Esophagus squamous epithelium (tissue), 5 donors: ENCODE results near the gene DCUN1D4. TPM values are rescaled to one million over a fixed set of nuclear protein-coding genes. Genes with fewer than 3 reads are reported as not detected.

Experiments used
- DNase-seq: peaks from one replicate; lab custom pipeline; 2025; lab: John Stamatoyannopoulos, UW
- H3K27ac ChIP-seq, 4 donors: fragments of 200-600 bp; sonication (generic); one replicate each; pipeline ENCODE4 v1.5.1; 2016 to 2019; ENCODE audit warnings: mild to moderate bottlenecking in 1 of 4
- H3K27me3 ChIP-seq, 4 donors: fragments of 200-600 bp; sonication (generic); 1 replicate in 3 of 4; 2 replicates in 1 of 4; pipeline versions ENCODE4 v1.5.1 to v1.6.0; 2017 to 2021; ENCODE audit warnings: antibody characterized with exemption in 1 of 4
- H3K36me3 ChIP-seq, 3 donors: fragments of 200-600 bp; sonication (generic); one replicate each; pipeline ENCODE4 v1.5.1; 2016 to 2019
- H3K4me1 ChIP-seq, 3 donors: fragments of 200-600 bp; sonication (generic); one replicate each; pipeline ENCODE4 v1.5.1; 2017 to 2019
- H3K4me3 ChIP-seq, 4 donors: fragments of 200-600 bp; sonication (generic); 1 replicate in 3 of 4; 2 replicates in 1 of 4; pipeline ENCODE4 v1.5.1; 2016 to 2019; ENCODE audit warnings: mild to moderate bottlenecking in 2 of 4, moderate library complexity in 1 of 4
- H3K9me3 ChIP-seq, 3 donors: fragments of 200-600 bp; sonication (generic); one replicate each; pipeline ENCODE4 v1.5.1; 2016 to 2019
- CTCF ChIP-seq, 6 experiments: fragments of 450-650 bp in 4 of 6; fragments of 200-600 bp in 2 of 6; sonication (generic) in 2 of 6; IDR thresholded peaks; one replicate each; pipeline ENCODE4 v1.5.1; 2016 to 2019; ENCODE audit warnings: antibody characterized with exemption in 6 of 6, mild to moderate bottlenecking in 4 of 6, moderate library complexity in 4 of 6
- POLR2A ChIP-seq, 4 donors: fragments of 450-650 bp; IDR thresholded peaks; one replicate each; pipeline ENCODE4 v1.6.1; 2017; ENCODE audit warnings: antibody characterized with exemption in 4 of 4, mild to moderate bottlenecking in 4 of 4, moderate library complexity in 3 of 4
- WGBS, 2 donors: methylation state at CpG; one replicate each; pipeline ENCODE4 v1.1.5; 2018; 5-methylcytosine and 5-hydroxymethylcytosine counted together
- intact Hi-C: fragments of 100-400 bp; cut with DNase I; formaldehyde crosslinking; loops from one replicate; pipeline ENCODE4 v1.15.0; 2022
- total RNA-seq, 4 donors: library from RNA; depleted of rRNA; stranded (reverse); fragments of >200 nt; gene quantifications; one replicate each; pipeline ENCODE4 v1.1.0, GENCODE V29; 2016
- donor health status: DM: yes; HTN: yes; CAD: no.

DCUN1D4 gene
- total RNA-seq, 4 donors from 2014 or later = 13.0 to 33.0 (median 16.7) TPM

GRCh38 chr4:51878431-51878830 is 35.5 kb downstream of the DCUN1D4 start:
- TF ChIP-seq CTCF (IDR thresholded peaks at IDR 0.05) (no peak), POLR2A (IDR thresholded peaks at IDR 0.05) (no peak)
- 43 to 58% methylated on average over 2 of the region's 2 CpGs for WGBS, 2 donors
- H3K4me3 ChIP-seq = no peak overlapping the region
- no peak overlapping the region for H3K27ac ChIP-seq
- no peak for DNase-seq
- no peaks in the 10 kb centered on the region for H3K4me1 ChIP-seq
- H3K9me3 ChIP-seq = no peaks in the 10 kb centered on the region
- no peaks in the 10 kb centered on the region for H3K27me3 ChIP-seq
- H3K36me3 ChIP-seq = peaks cover 0 to 92% (median 9%) of the 10 kb centered on the region in 3 donors
- intact Hi-C loops = no loop called here

- no peak for DNase-seq
- intact Hi-C loops = no loop called here
- 90 to 92% methylated on average over 9 of the region's 9 CpGs for WGBS, 2 donors
- H3K9me3 ChIP-seq = no peaks in the 10 kb centered on the region
- no peaks in the 10 kb centered on the region for H3K27me3 ChIP-seq
- no peak for TF ChIP-seq POLR2A (IDR thresholded peaks at IDR 0.05)
- TF ChIP-seq CTCF (IDR thresholded peaks at IDR 0.05) = no peak
- H3K4me3 ChIP-seq = no peak overlapping the region
- no peaks in the 10 kb centered on the region for H3K4me1 ChIP-seq
- H3K27ac ChIP-seq = no peak overlapping the region
- H3K36me3 ChIP-seq = peaks cover 0 to 88% (median 9%) of the 10 kb centered on the region in 3 donors
Observed at GRCh38 chr4:51880016-51880915, 37.3 kb downstream of the DCUN1D4 start.

GRCh38 chr4:51884055-51884454 is 41.1 kb downstream of the DCUN1D4 start:
- H3K4me1 ChIP-seq = no peaks in the 10 kb centered on the region
- H3K4me3 ChIP-seq = no peak overlapping the region
- peaks cover 0 to 88% (median 6%) of the 10 kb centered on the region in 3 donors for H3K36me3 ChIP-seq
- H3K9me3 ChIP-seq = no peaks in the 10 kb centered on the region
- no peak for DNase-seq
- intact Hi-C loops = no loop called here
- no peaks in the 10 kb centered on the region for H3K27me3 ChIP-seq
- no peak overlapping the region for H3K27ac ChIP-seq
- TF ChIP-seq POLR2A (IDR thresholded peaks at IDR 0.05) = no peak
- WGBS, 2 donors = 58 to 67% methylated on average over 2 of the region's 2 CpGs

- Histone ChIP-seq H3K27me3 (no peaks in the 10 kb centered on the region), H3K4me3 (no peak overlapping the region), H3K9me3 (no peaks in the 10 kb centered on the region), H3K27ac (no peak overlapping the region), H3K4me1 (no peaks in the 10 kb centered on the region), H3K36me3 (peaks cover 0 to 82% (median 6%) of the 10 kb centered on the region in 3 donors)
- no peak for DNase-seq
- 93 to 100% methylated on average over 2 of the region's 2 CpGs for WGBS, 2 donors
- TF ChIP-seq POLR2A (IDR thresholded peaks at IDR 0.05) (no peak), CTCF (IDR thresholded peaks at IDR 0.05) (no peak)
- intact Hi-C loops = no loop called here
Observed at GRCh38 chr4:51884606-51885005, 41.7 kb downstream of the DCUN1D4 start.

- 83% methylated on average over 5 of the region's 5 CpGs for WGBS, 2 donors
- Histone ChIP-seq H3K4me3 (no peak overlapping the region), H3K9me3 (no peaks in the 10 kb centered on the region), H3K27ac (no peak overlapping the region), H3K4me1 (no peaks in the 10 kb centered on the region), H3K27me3 (no peaks in the 10 kb centered on the region), H3K36me3 (peaks cover 0 to 84% (median 6%) of the 10 kb centered on the region in 3 donors)
- DNase-seq = no peak
- TF ChIP-seq POLR2A (IDR thresholded peaks at IDR 0.05) (no peak), CTCF (IDR thresholded peaks at IDR 0.05) (peak in 3 of 6 experiments; percentile 26 to 40 (median 28))
- intact Hi-C loops = no loop called here
Observed at GRCh38 chr4:51885363-51885762, 42.4 kb downstream of the DCUN1D4 start.
